ENCODE results near the gene PTGDR. TPM values are rescaled to one million over a fixed set of nuclear protein-coding genes. Genes with fewer than 3 reads are reported as not detected.

Gene PTGDR
- polyA plus RNA-seq, 2 of the 4 experiments (the other 2 are of a cell fraction): not detected

GRCh38 chr14:52325630-52326029 lies 58.1 kb downstream of the PTGDR start:
- ChIA-PET CTCF (no interaction called here), POLR2A (no interaction called here)
- Histone ChIP-seq H3K9me3 (no peaks in the 10 kb centered on the region), H3K27ac (no peak overlapping the region), H3K4me2 (no peak overlapping the region), H3K4me3 (no peak overlapping the region), H3K4me1 (peaks cover 23% of the 10 kb centered on the region)
- FAIRE-seq (no peak), ATAC-seq (no peak), DNase-seq (ENCODE audit: low read depth in 1 of 2, low spot score in 1 of 2) (no peak)
- TF ChIP-seq E2F6 (IDR thresholded peaks at IDR 0.05; ENCODE audit: borderline replicate concordance, low read depth) (no peak), MAFK (IDR thresholded peaks at IDR 0.05; ENCODE audit: partially characterized antibody) (no peak), CBX2 (IDR thresholded peaks at IDR 0.05; ENCODE audit: borderline replicate concordance, low read depth) (no peak), FOXS1 (CRISPR knock-in tag; IDR thresholded peaks at IDR 0.05) (no peak), ELK1 (IDR thresholded peaks at IDR 0.05; ENCODE audit: low read depth, low read length) (no peak), KDM1A (IDR thresholded peaks at IDR 0.05; ENCODE audit: low read depth) (no peak), HOXB13 (CRISPR knock-in tag; IDR thresholded peaks at IDR 0.05; ENCODE audit: low read depth) (no peak), TP53 (CRISPR knock-in tag; IDR thresholded peaks at IDR 0.05) (no peak), CHD4 (IDR thresholded peaks at IDR 0.05; ENCODE audit: borderline replicate concordance) (no peak), EP300 (IDR thresholded peaks at IDR 0.05) (no peak), FOSB (CRISPR knock-in tag; IDR thresholded peaks at IDR 0.05) (no peak), ZFP36 (IDR thresholded peaks at IDR 0.05; ENCODE audit: borderline replicate concordance, partially characterized antibody) (no peak), RNF2 (IDR thresholded peaks at IDR 0.05; ENCODE audit: borderline replicate concordance, low read depth) (no peak), EHMT2 (IDR thresholded peaks at IDR 0.05; ENCODE audit: low read depth) (no peak), BHLHE40 (IDR thresholded peaks at IDR 0.05; ENCODE audit: low read depth, low read length) (no peak), TFCP2L1 (CRISPR knock-in tag; IDR thresholded peaks at IDR 0.05) (no peak), MAX (IDR thresholded peaks at IDR 0.05) (no peak), ZNF302 (CRISPR knock-in tag; IDR thresholded peaks at IDR 0.05) (no peak), MAZ (IDR thresholded peaks at IDR 0.05; ENCODE audit: borderline replicate concordance, low read depth, low read length) (no peak), RARB (CRISPR knock-in tag; IDR thresholded peaks at IDR 0.05) (no peak)
- WGBS (ENCODE audit: missing lambda C conversion rate): 87% methylated on average over 3 of the region's 3 CpGs

Other genes with a start within 250 kb of the PTGDR start
- 7.3 and 10.3 TPM in 2 replicates for gene NID2, start 198.6 kb upstream of the PTGDR start, polyA plus RNA-seq (2011; rRNA removed)
- 18.9 to 23.3 TPM (median 20.6 TPM) in 3 replicates for gene NID2, start 198.6 kb upstream of the PTGDR start, polyA plus RNA-seq (2017; fragmentation: RNase III; extraction: RNeasy Plus Mini Kit Qiagen cat#74134 plus additional on column Dnase treatment)
- 0.74 and 0.79 TPM in 2 replicates for gene PTGER2, start 46.6 kb downstream of the PTGDR start, polyA plus RNA-seq (2011; rRNA removed)
- gene PTGER2, start 46.6 kb downstream of the PTGDR start, polyA plus RNA-seq (2017; fragmentation: RNase III; extraction: RNeasy Plus Mini Kit Qiagen cat#74134 plus additional on column Dnase treatment): 0.51 to 1.2 TPM (median 0.55 TPM) in 3 replicates

Data from A549 (cell line).